Karpas-422 (cell line): ENCODE results near the gene CROCC. TPM values are rescaled to one million over a fixed set of nuclear protein-coding genes. Genes with fewer than 3 reads are reported as not detected.

ENCODE experiments used
- DNase-seq: peaks from one replicate; pipeline ENCODE4 v3.0.0-alpha.2; 2015
- H2AFZ ChIP-seq: fragments of 200-600 bp; sonication (generic); 2 replicates; pipeline ENCODE4 v1.6.1; 2014; ENCODE audit warnings: antibody characterized with exemption, low read length, mixed read lengths
- H3K27ac ChIP-seq: fragments of 200-600 bp; sonication (generic); 2 replicates; pipeline ENCODE4 v1.5.1; 2014; ENCODE audit warnings: mild to moderate bottlenecking, low read length, moderate library complexity
- H3K27me3 ChIP-seq: fragments of 200-600 bp; sonication (generic); 2 replicates; pipeline ENCODE4 v1.6.1; 2014; ENCODE audit warnings: low read length, mixed read lengths
- H3K36me3 ChIP-seq: fragments of 200-600 bp; sonication (generic); 2 replicates; pipeline ENCODE4 v1.6.1; 2014; ENCODE audit warnings: low read length, mixed read lengths; ENCODE audit not compliant: insufficient read depth
- H3K4me1 ChIP-seq: fragments of 200-600 bp; sonication (generic); 2 replicates; pipeline ENCODE4 v1.6.1; 2014; ENCODE audit warnings: mild to moderate bottlenecking, low read length, mixed read lengths
- H3K4me2 ChIP-seq: fragments of 200-600 bp; sonication (generic); 2 replicates; pipeline ENCODE4 v1.6.1; 2014; ENCODE audit warnings: low read length, low read depth, mild to moderate bottlenecking; ENCODE audit not compliant: poor library complexity, severe bottlenecking
- H3K4me3 ChIP-seq: fragments of 200-600 bp; sonication (generic); 2 replicates; pipeline ENCODE4 v1.5.1; 2014; ENCODE audit warnings: mild to moderate bottlenecking, antibody characterized with exemption, low read length, mixed read lengths
- H3K79me2 ChIP-seq: fragments of 200-600 bp; sonication (generic); 2 replicates; pipeline ENCODE4 v1.6.1; 2014; ENCODE audit warnings: mild to moderate bottlenecking, low read length, mixed read lengths
- H3K9ac ChIP-seq: fragments of 200-600 bp; sonication (generic); 2 replicates; pipeline ENCODE4 v1.6.0; 2014; ENCODE audit warnings: low read length
- H3K9me2 ChIP-seq: fragments of 200-600 bp; sonication (generic), shearing (Covaris generic); replicated peaks from 2 replicates; pipeline ENCODE4 v1.6.0; 2014; ENCODE audit warnings: mild to moderate bottlenecking, low read length, moderate library complexity; ENCODE audit not compliant: insufficient read depth
- H3K9me3 ChIP-seq: fragments of 300-700, 200-600 bp; sonication (generic); 2 replicates; pipeline ENCODE4 v1.6.1; 2014; ENCODE audit warnings: low read length, mixed read lengths
- H4K20me1 ChIP-seq: fragments of 200-600 bp; sonication (generic); 2 replicates; pipeline ENCODE4 v1.6.1; 2014; ENCODE audit warnings: mild to moderate bottlenecking, antibody characterized with exemption, low read length, low read depth; ENCODE audit not compliant: insufficient read depth
- total RNA-seq: library from RNA; depleted of rRNA; stranded (reverse); fragments of >200 nt; shearing (Covaris generic); gene quantifications from 2 replicates; pipeline ENCODE4 v1.2.3, GENCODE V29; 2014; ENCODE audit warnings: low replicate concordance

The CROCC gene
- total RNA-seq, 1 experiment from 2014 or later = 12.1 TPM

DNA sequence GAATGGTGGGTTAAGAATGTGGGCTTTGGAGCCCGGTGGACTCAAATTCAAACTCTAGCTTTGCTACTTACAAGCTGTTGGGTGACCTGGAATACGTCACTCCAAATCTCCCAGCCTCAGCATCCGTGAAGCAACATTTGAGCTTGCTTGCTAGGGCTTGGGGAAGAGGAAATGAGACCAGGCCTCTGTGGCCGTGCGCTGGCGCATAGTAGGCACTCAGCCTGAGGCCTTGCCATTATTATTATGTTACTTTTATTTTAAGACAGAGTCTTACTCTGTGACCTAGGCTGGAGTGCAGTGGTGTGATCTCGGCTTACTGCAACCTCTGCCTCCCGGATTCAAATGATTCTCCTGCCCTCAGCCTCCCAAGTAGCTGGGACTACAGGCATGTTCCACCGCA, 70.9 kb downstream of the CROCC start:
- H2AFZ ChIP-seq = no peak overlapping the region
- H3K9ac ChIP-seq = no peak overlapping the region
- no peak for DNase-seq
- H3K4me3 ChIP-seq = no peak overlapping the region
- H3K79me2 ChIP-seq = no peaks in the 10 kb centered on the region
- H3K9me2 ChIP-seq = no peaks in the 10 kb centered on the region
- H3K4me1 ChIP-seq = no peaks in the 10 kb centered on the region
- H3K27me3 ChIP-seq = no peaks in the 10 kb centered on the region
- no peak overlapping the region for H3K27ac ChIP-seq
- H3K9me3 ChIP-seq = no peaks in the 10 kb centered on the region
- no peaks in the 10 kb centered on the region for H3K36me3 ChIP-seq
- no peak overlapping the region for H3K4me2 ChIP-seq
- no peaks in the 10 kb centered on the region for H4K20me1 ChIP-seq

DNA sequence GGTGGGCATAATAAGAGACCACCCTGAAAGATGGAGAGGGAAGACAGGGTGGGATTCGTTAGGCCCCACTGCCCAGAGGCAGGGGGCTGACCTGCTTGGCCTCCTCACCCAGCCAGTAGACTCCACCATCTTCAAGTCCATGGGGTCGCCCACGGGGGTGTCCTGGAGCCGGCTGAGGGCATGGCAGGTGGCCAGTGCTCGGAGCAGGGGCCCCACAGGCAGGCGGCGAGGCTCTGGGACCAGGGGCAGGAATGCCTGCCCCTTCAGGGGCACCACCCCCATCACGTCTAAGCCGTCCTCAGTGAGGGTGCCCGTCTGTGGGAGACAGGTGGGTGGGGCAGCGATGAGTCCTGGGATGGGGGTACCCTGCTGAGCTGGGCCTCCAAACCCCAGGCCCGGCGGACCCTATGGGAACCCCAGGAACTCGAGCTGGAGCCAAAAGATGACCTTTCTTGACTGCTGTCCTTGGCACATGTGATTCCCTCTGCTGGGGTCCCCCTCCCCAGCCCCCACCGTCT, 71.8 kb downstream of the CROCC start:
- Histone ChIP-seq H4K20me1 (no peaks in the 10 kb centered on the region), H3K9ac (no peak overlapping the region), H3K4me2 (no peak overlapping the region), H3K27me3 (no peaks in the 10 kb centered on the region), H3K27ac (no peak overlapping the region), H3K4me1 (no peaks in the 10 kb centered on the region), H3K4me3 (no peak overlapping the region), H3K9me3 (no peaks in the 10 kb centered on the region), H3K36me3 (no peaks in the 10 kb centered on the region), H2AFZ (no peak overlapping the region), H3K9me2 (no peaks in the 10 kb centered on the region), H3K79me2 (no peaks in the 10 kb centered on the region)
- no peak for DNase-seq

DNA sequence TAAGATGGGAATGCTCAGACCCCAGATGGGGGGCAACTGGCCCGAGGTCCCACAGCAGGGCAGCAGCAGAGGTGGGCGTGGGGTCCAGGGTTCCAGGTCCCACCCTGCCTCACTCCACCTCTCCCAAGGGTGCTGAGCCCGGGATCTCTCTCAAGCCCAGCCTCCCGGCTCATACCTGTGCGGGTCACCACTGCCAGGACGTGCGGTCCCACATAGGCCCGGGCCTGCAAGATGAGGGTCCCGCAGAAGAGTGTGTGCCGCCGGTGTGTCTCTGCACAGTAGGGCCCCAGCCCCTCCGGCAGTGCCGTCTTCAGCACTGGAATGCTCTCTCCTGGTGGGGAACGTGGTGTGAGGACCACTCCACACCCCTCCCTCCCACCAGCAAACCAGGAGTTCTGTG, 75.1 kb downstream of the CROCC start:
- no peak overlapping the region for H3K4me3 ChIP-seq
- H3K9me2 ChIP-seq = no peaks in the 10 kb centered on the region
- H3K9ac ChIP-seq = no peak overlapping the region
- DNase-seq = no peak
- no peaks in the 10 kb centered on the region for H3K27me3 ChIP-seq
- H2AFZ ChIP-seq = no peak overlapping the region
- no peaks in the 10 kb centered on the region for H3K9me3 ChIP-seq
- no peak overlapping the region for H3K27ac ChIP-seq
- H3K4me1 ChIP-seq = no peaks in the 10 kb centered on the region
- H3K36me3 ChIP-seq = no peaks in the 10 kb centered on the region
- no peak overlapping the region for H3K4me2 ChIP-seq
- no peaks in the 10 kb centered on the region for H3K79me2 ChIP-seq
- H4K20me1 ChIP-seq = no peaks in the 10 kb centered on the region

GRCh38 chr1:16998589-16998988, 76.9 kb downstream of the CROCC start:
- Histone ChIP-seq H3K79me2 (no peaks in the 10 kb centered on the region), H3K27ac (no peak overlapping the region), H3K27me3 (no peaks in the 10 kb centered on the region), H3K4me1 (no peaks in the 10 kb centered on the region), H3K4me2 (no peak overlapping the region), H3K9me3 (no peaks in the 10 kb centered on the region), H3K4me3 (no peak overlapping the region), H4K20me1 (no peaks in the 10 kb centered on the region), H3K36me3 (no peaks in the 10 kb centered on the region), H2AFZ (no peak overlapping the region), H3K9me2 (no peaks in the 10 kb centered on the region), H3K9ac (no peak overlapping the region)
- DNase-seq = no peak

- Histone ChIP-seq H3K27me3 (no peaks in the 10 kb centered on the region), H3K36me3 (no peaks in the 10 kb centered on the region), H3K27ac (no peak overlapping the region), H3K9me3 (no peaks in the 10 kb centered on the region), H3K79me2 (no peaks in the 10 kb centered on the region), H3K4me3 (no peak overlapping the region), H3K9me2 (no peaks in the 10 kb centered on the region), H2AFZ (no peak overlapping the region), H3K9ac (no peak overlapping the region), H3K4me1 (no peaks in the 10 kb centered on the region), H4K20me1 (no peaks in the 10 kb centered on the region), H3K4me2 (no peak overlapping the region)
- no peak for DNase-seq
Observed at GRCh38 chr1:16999863-17000262, 78.1 kb downstream of the CROCC start.

GRCh38 chr1:17001760-17002523, 80.2 kb downstream of the CROCC start:
- H3K27me3 ChIP-seq = no peaks in the 10 kb centered on the region
- H4K20me1 ChIP-seq = no peaks in the 10 kb centered on the region
- H3K4me1 ChIP-seq = no peaks in the 10 kb centered on the region
- DNase-seq = no peak
- no peak overlapping the region for H3K9ac ChIP-seq
- H3K36me3 ChIP-seq = no peaks in the 10 kb centered on the region
- H2AFZ ChIP-seq = no peak overlapping the region
- no peak overlapping the region for H3K4me2 ChIP-seq
- no peak overlapping the region for H3K27ac ChIP-seq
- H3K9me3 ChIP-seq = no peaks in the 10 kb centered on the region
- H3K9me2 ChIP-seq = no peaks in the 10 kb centered on the region
- no peaks in the 10 kb centered on the region for H3K79me2 ChIP-seq
- no peak overlapping the region for H3K4me3 ChIP-seq

- no peaks in the 10 kb centered on the region for H3K9me3 ChIP-seq
- no peak overlapping the region for H2AFZ ChIP-seq
- DNase-seq = no peak
- H4K20me1 ChIP-seq = no peaks in the 10 kb centered on the region
- no peaks in the 10 kb centered on the region for H3K27me3 ChIP-seq
- H3K4me1 ChIP-seq = no peaks in the 10 kb centered on the region
- H3K9ac ChIP-seq = no peak overlapping the region
- H3K79me2 ChIP-seq = no peaks in the 10 kb centered on the region
- no peaks in the 10 kb centered on the region for H3K9me2 ChIP-seq
- H3K4me3 ChIP-seq = no peak overlapping the region
- H3K27ac ChIP-seq = no peak overlapping the region
- no peak overlapping the region for H3K4me2 ChIP-seq
- H3K36me3 ChIP-seq = no peaks in the 10 kb centered on the region
Observed at GRCh38 chr1:17002524-17002902, 80.8 kb downstream of the CROCC start.

GRCh38 chr1:17004466-17005364, 83.0 kb downstream of the CROCC start:
- Histone ChIP-seq H3K27ac (no peak overlapping the region), H2AFZ (no peak overlapping the region), H3K9me3 (no peaks in the 10 kb centered on the region), H3K4me3 (no peak overlapping the region), H3K9me2 (no peaks in the 10 kb centered on the region), H3K9ac (no peak overlapping the region), H4K20me1 (peaks cover 3% of the 10 kb centered on the region; the same call in 1 of the 2 replicates), H3K27me3 (no peaks in the 10 kb centered on the region), H3K79me2 (no peaks in the 10 kb centered on the region), H3K36me3 (no peaks in the 10 kb centered on the region), H3K4me2 (no peak overlapping the region), H3K4me1 (peaks cover 2% of the 10 kb centered on the region; the same call in 1 of the 2 replicates)
- no peak for DNase-seq
